Measurements from ENCODE around the gene UBC. TPM values are rescaled to one million over a fixed set of nuclear protein-coding genes. Genes with fewer than 3 reads are reported as not detected.
A peak's percentile ranks its signal among the peaks of the same experiment; 100 is the strongest.

Gene UBC
- total RNA-seq, 4 donors from 2014 or later = 1,267 to 2,383 (median 1,576) TPM

- H3K27ac ChIP-seq (replicated peaks in 1 of 4) = no peak overlapping the region
- intact Hi-C loops (cut with DNase I) = no loop called here
Observed at GRCh38 chr12:124861898-124862676, 52.4 kb downstream of the UBC start.

More at GRCh38 chr12:124861898-124862676, 52.4 kb downstream of the UBC start:
- Histone ChIP-seq H3K27me3 (no peaks in the 10 kb centered on the region), H3K36me3 (no peaks in the 10 kb centered on the region), H3K4me1 (peaks cover 15 to 32% (median 26%) of the 10 kb centered on the region in 4 donors), H3K4me3 (peak overlapping the region in 2 of 4 donors; percentile 69 to 82), H3K9me3 (no peaks in the 10 kb centered on the region)
- WGBS = 81% methylated on average over 8 of the region's 8 CpGs
- no peak for TF ChIP-seq POLR2A (IDR thresholded peaks at IDR 0.05; ENCODE audit: low read depth)
- no peak for TF ChIP-seq POLR2AphosphoS5 (IDR thresholded peaks at IDR 0.05)
- TF ChIP-seq EP300 (IDR thresholded peaks at IDR 0.05) = no peak
- TF ChIP-seq CTCF (IDR thresholded peaks at IDR 0.05) = no peak
- DNase-seq (ENCODE audit: extremely low spot score) = no peak

Small RNA genes within 50 kb of the gene (small RNA-seq; reads per million reads assigned to genes)
- 0 reads per million in 3 donors for gene MIR5188
- gene RNU6-927P = 0 reads per million in 3 donors

Other genes starting within 250 kb of the UBC start
- 10 to 100 TPM in 2 of 4 donors, 1 to 10 TPM in 2; 8.3 to 24.1 (median 13.0) TPM for gene SCARB1, start 50.8 kb downstream of the UBC start, total RNA-seq
- 10 to 100 TPM in 3 of 4 donors, 1 to 10 TPM in 1; 7.9 to 16.3 (median 14.7) TPM for gene DHX37, start 74.5 kb upstream of the UBC start, total RNA-seq
- 1 to 10 TPM; 2.2 to 3.3 (median 2.5) TPM for gene BRI3BP, start 79.0 kb upstream of the UBC start, total RNA-seq
- gene AACS, start 150.8 kb upstream of the UBC start, total RNA-seq = 10 to 100 TPM; 10.2 to 16.7 (median 13.9) TPM

All from esophagus muscularis mucosa (tissue), 4 donors.